NCI-H748 treated with DMSO at 0.1 percent for 48 hours (cell line): ENCODE measurements around the gene INSL3.

Experiments used
- DNase-seq: peaks from one replicate; lab custom pipeline; 2025; lab: John Stamatoyannopoulos, UW

INSL3 gene, protein sequence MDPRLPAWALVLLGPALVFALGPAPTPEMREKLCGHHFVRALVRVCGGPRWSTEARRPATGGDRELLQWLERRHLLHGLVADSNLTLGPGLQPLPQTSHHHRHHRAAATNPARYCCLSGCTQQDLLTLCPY

GRCh38 chr19:17821190-17821589 lies at the start of gene INSL3:
Gene INSL3, minus strand, starts transcription at chr19:17821519. Its CDS starts 13 bp downstream, at chr19:17821506.
- DNase-seq: no peak

DNA sequence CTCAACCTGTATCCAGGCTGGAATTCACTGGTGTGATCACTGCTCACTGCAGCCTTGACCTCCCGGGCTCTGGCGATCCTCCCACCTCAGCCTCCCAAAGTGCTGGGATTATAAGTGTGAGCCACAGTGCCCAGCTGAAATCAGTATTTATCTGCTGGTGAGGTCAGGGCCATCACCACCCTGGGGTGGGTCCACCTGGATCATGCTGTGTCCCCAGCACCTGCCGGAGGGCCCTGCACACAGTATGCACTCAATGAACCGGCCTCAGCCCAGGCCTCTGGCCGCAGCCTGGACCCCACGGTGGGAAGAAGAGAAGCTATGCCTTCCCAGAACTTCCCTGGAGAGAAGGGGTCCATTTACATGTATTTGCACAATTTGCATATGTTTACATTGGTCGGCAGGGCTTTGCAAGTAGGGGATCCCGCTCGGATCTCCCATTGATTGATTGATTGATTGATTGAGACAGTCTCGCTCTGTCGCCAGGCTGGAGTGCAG lies 47.8 kb upstream of the INSL3 start:
- no peak for DNase-seq

DNA sequence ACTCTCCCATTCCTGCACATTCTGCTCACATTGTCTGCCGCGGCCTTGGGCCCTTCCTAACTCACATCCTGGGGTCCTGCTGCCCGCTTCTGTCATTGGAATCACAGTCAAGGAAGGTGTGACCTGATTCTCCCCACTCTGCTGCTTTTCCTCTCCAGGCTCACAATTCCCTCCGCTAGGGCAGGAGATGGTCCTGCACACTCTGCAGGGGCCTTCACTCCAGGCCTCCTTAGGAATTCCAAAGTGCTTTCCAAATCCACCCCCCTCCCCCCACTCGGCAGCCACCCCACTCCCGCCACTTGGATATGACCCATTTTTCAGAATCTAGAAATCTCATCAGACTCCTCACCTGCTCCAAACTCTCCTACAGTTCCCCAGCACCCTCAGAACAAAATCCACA lies 47.4 kb upstream of the INSL3 start:
- DNase-seq: no peak

GRCh38 chr19:17866964-17867486 lies 45.7 kb upstream of the INSL3 start:
- no peak for DNase-seq

DNA sequence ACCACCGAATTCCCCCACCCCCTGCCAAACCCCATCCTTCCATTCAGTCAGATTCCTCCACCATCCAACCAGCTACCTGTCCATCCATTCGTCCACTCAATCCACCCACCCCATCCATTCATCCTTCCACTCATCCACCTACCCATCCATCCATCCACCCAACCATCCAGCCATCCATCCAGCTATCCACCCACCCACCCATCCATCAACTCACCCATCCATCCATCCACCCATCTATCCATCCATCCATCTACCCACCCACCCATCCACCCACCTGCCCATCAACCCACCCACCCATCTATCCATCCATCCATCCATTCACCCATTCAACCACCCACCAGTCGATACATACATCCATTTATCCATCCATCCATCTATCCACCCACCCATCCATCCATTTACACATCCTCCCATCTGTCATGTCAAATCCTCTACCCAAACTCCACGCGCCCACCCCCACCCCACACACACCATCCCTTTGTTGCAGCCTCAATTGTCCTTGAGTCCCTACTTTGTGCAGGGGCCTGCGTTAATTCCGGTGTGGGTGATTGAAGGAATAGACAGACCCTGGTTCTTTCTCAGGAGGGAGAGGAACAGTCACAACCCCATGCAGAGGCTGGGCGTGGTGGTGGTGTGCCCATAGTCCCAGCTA lies 45.1 kb upstream of the INSL3 start:
- no peak for DNase-seq

DNA sequence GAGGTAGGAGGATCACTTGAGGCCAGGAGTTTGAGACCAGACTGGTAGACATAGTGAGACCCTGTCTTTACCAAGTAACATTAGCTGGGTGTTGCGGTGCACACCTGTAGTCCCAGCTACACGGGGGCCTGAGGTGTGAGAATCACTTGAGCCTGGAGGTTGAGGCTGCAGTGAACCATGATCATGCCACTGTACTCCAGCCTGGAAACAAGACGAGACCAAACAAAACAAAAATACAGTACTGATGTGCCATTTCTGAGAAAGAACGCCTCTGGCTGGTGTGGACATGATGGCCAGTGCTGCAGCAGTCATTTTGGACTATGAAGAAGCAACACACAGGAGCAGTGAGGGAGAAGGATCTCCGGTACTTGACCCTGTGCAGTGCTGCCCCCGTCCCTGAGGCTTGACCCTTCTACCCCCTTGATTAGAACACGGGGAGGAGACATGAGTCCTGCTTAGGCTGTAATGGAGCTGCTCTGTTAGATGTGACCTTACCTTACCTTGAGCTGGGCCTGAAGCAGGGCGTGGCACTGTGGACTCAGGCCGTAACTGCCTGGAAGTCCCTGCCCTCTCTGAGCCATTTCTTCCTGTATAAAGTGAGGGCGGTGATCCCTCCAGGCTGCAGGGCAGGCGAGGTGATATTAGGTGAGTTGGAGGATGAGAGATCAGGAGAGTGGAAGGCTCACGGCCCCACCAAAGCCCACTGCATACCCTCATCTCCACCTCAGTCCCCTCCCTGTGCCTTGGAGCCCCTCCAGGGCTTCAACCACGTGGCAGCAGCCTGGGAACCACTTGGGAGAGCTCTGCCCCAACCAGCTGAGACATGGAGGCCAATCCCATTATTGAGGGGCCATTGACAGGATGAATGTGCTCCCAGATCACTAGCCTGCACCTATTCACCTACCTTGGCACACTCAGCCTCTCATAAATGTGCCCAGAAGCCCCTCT lies 44.3 kb upstream of the INSL3 start:
- no peak for DNase-seq

DNA sequence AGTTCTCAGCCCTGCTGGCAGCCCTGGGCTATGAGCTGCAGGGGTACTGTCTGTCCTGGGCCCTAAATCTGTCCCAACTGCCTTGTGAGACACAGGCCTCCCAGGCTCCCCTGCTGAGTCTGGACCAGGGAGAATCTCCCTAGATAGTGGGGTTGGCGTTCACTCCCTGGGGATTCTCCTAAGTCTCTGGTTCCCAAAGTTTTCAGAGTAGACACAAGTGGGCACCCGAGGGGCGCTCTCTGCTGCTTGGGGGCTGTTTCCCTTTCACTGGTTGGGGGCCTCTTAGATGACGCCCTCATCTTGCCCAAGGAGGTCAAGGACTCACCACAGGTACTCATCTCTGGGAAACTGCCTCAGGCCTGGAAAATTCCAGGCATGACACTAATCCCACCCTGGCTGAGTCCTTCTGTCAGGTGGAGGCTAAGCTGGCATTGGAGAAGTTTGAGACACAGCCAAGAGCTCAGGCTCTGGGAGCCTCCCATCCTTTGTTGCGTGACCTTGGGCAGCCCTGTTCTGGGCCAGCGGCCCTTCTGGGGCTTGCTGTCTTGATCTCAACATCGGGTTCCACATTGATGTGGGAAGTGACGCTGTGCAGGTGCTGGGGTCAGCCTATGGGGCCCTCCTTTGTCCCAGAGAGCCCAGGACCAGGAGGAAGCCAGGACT lies 42.3 kb upstream of the INSL3 start:
- DNase-seq: no peak

GRCh38 chr19:17862711-17863519 lies 41.6 kb upstream of the INSL3 start:
- no peak for DNase-seq

DNA sequence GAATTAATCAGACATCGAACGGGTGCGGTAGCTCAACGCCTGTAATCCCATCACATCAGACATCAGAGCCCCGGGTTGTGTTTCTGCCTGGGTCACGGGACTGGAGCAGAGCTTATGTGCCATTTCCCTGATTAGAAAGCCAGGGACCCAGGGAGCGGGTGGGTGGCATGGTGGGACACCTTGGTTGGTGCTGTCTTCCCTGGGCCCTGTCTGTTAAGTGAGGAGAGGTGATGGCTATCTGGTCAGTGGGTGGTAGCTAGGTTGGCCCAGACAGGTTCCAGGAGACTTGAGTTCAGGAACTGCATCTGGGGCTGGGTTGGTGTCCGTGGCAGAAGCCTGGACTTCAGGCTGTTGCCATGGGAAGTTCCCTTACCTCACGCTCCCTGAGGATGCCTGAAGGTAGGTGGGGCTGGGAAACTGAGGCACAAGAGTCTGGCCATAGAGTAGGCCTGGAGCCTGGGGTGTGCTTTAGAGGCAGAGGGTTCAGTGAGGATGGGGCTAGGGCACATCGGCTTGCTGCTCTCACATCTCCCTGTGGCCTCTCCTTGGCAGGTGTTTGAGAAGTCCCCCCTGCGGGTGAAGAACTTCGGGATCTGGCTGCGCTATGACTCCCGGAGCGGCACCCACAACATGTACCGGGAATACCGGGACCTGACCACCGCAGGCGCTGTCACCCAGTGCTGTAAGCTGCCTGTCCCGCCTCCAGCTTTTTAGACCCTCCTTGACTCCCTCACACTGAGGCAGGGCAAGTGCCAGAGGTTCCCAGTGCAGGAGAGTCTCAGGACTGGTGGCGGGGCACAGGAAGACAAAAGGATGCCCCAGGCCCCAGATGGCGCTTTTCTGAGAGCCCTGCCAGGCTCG lies 40.5 kb upstream of the INSL3 start:
- DNase-seq: no peak

- DNase-seq: no peak
Observed at GRCh38 chr19:17860993-17861360, 39.7 kb upstream of the INSL3 start.

DNA sequence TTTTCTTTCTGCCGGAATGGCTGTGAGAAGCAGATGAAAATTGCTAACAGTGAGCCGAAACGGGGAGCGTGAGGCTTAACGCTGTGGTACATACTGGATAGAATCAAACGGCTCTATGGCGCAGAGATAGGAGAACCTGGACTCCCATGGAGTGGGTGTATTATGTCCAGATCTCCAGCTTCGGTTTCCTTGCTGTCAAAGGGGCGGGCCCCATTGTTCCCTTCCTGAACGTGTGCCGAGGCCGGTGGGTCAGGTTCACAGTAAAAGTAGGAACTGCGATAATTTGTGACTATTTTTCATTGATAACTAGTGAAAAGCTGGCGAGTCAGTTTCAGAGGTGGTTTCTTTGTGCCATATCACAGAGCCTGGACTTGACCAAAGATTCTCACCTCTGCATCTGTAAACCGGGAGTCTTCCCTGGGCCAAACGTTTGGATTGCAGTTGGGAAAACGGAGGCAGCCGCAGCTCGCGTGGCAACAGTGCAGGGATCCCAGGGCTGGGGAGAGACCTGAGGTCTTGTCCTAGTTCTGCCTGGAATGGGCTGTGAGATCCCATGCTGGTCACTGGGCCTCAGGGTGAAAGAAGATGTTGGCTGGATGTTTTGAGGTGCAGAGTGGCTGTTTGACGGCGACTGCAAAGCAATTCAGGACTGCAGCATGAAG lies 39.1 kb upstream of the INSL3 start:
- no peak for DNase-seq

- peak; percentile 90 for DNase-seq
Observed at GRCh38 chr19:17859533-17860330, 38.4 kb upstream of the INSL3 start, which contains the start of gene RPL18A. Gene RPL18A, plus strand, starts transcription at chr19:17859910. Its CDS starts 47 bp downstream, at chr19:17859957.

DNA sequence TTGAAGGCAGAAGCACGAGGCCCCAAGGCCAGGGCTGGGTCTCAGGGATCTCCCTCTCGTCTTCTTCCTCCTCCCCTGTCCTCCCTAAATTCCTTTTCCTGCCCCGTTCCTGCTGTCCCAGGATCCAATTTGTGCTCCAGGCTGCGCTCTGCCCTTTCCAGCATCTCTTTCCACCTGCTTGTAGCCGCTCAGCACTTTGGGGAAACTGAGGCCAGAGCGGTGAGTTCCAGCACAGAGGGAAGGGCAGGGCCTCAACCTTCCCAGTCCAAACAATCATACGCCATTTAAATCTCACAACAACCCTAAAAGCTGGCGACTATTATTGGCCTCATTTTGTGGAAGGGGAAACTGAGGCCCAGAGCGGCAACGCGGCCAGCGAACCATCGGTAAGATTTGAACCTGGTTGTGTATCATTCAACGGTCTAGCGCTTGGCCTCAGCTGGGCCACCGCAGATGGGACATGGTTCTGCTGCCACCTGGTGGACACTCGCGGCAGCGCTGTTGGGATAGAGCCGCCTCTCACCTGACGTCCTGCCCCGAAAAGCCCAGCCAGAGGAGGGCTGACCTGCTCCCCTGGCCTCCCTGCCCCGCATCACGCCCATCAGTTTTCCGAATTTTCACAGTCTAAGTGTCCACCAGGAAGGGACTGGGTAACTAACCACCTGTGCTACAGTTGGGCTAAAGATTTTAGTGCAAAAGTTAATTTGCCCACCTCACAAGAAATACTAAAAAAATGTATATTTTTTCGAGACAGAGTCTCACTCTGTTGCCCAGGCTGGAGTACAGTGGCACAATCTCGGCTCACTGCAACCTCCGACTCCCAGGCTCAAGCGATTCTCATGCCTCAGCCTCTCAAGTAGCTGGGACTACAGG lies 34.2 kb upstream of the INSL3 start:
- DNase-seq: peak; percentile 48

DNA sequence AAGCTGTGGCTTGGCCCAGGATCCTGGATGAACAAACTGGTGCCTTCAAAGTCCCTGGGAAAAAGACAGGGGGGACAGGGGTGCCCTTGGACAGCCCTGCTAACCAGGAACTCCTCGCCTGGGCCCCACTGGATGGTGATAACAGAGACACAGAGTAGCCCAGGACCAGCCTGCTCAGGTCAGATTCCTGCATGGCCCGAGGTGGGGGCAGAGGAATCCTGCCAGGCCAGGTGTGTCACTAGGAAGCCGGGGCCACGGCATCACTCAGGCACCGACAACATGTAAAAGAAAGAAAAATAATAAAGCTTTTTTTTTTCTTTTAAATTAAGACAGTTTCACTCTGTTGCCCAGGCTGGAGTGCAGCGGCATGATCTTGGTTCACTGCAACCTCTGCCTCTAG lies 32.7 kb upstream of the INSL3 start:
- DNase-seq: no peak

DNA sequence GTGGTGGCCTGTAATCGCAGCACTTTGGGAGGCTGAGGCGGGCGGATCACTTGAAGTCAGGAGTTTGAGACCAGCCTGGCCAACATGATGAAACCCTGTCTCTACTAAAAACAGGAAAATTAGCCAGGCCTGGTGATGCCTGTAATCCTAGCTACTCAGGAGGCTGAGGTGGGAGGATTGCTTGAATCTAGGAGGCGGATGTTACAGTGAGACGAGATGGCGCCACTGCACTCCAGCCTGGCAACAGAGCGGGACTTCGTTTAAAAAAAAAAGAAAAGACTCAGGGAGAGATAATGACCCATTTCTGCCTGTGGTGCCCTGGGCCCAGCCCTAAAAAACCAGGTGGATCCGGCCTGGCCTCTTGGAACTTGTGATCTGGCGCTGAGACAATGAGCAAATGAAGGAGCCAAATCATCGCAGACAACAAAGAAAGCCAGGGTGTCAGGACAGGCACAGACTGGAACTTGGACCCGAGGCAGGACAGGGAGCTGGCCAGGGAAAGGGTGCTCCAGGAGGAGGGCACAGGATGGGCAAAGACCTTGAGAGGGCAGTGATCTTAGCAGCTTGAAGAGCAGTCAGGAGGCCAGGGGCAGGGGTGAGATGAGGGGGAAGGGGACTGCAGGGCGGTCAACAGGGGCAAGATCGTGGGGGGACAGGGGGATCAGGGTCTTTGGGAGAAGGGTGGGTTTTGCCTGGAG lies 27.4 kb upstream of the INSL3 start:
- no peak for DNase-seq

GRCh38 chr19:17847538-17848366 lies 26.4 kb upstream of the INSL3 start, which contains the start of gene JAK3:
Gene JAK3, minus strand, starts transcription at chr19:17847982. Its CDS starts 3,565 bp downstream, at chr19:17844417.
- no peak for DNase-seq
